GM12865 (cell line): ENCODE data around the gene TEAD2.

Experiments
- DNase-seq: peaks from one replicate; pipeline ENCODE4 v3.0.0; 2010; ENCODE audit warnings: low read depth
- H3K4me3 ChIP-seq: 2 replicates; pipeline ENCODE4 v1.5.1; 2011; ENCODE audit warnings: mild to moderate bottlenecking, low read depth, low read length, control low read depth
- CTCF ChIP-seq: IDR thresholded peaks from 2 replicates; pipeline ENCODE4 v1.5.1; 2011; ENCODE audit warnings: low read length, control low read depth, low read depth, inconsistent platforms; ENCODE audit not compliant: insufficient read depth; ENCODE audit errors: missing control alignments

Gene TEAD2

GRCh38 chr19:49359851-49360820 is 2.1 kb downstream of the TEAD2 start:
- no peak overlapping the region for H3K4me3 ChIP-seq
- no peak for DNase-seq
- TF ChIP-seq CTCF, result no peak

DNA sequence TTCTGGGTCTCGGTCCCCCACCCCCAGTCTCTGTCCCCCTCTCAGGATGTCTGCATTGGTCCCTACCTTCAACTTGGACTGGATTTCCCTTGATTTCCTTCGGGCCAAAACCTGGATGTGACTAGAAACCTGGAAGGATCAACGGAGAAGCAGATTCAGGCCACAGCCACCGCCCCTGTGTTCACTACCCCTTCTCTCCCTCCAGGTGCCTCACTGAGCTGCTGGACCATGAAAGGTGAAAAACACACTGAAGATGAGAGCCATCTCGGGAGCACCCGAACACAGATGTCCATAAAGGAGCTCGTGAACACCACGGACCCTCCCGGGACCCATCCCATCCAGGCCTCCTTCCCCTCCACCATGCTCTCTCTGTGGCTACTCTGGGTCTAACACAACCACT is 5.0 kb downstream of the TEAD2 start:
- no peak for DNase-seq
- no peak overlapping the region for H3K4me3 ChIP-seq
- no peak for TF ChIP-seq CTCF

GRCh38 chr19:49356382-49356781 is 5.8 kb downstream of the TEAD2 start:
- no peak for DNase-seq
- TF ChIP-seq CTCF, result no peak
- H3K4me3 ChIP-seq, result no peak overlapping the region

DNA sequence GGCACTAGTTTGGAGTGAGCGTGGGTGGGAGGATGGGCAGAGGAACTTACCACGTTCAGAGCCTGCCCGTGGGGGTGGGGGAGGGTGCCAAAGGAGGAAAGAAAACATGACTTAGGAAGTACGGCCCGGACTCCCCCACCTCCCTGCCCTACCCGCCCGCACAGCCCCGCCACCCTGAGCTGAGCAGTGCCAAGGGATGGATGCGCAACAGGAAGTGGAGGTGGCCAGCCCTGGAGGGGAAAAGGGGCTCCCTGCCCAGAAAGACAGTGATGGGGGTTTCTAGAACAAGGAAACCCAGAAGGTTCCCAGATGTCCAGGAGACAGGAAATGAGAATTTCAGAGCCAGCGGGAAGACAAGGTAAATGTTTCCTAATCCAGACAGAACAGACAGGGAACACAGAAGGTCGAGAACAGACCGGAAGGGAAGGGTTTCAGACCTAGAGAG is 6.3 kb downstream of the TEAD2 start:
- no peak for DNase-seq
- no peak for TF ChIP-seq CTCF
- H3K4me3 ChIP-seq, result no peak overlapping the region

DNA sequence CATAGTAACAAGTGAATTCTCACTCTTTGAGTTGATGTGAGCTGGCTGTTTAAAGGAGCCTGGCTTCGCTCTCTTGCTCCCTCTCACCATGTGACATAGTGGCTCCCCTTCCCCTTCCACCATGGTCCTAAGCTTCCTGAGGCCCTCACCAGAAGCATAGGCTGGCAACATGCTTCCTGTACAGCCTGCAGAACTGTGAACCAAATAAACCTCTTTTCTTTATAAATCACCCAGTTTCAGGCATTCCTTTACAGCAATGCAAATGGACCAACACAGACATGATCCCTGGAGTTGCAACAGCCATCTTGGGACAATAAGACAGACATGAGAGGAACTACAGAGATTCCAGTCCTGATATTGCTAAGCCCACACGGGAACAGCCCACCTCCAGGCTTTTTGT is 12.6 kb downstream of the TEAD2 start:
- no peak for DNase-seq
- no peak for TF ChIP-seq CTCF
- no peak overlapping the region for H3K4me3 ChIP-seq

- no peak overlapping the region for H3K4me3 ChIP-seq
These were observed 13.7 kb downstream of the TEAD2 start for GRCh38 chr19:49348305-49349189.

More at GRCh38 chr19:49348305-49349189, 13.7 kb downstream of the TEAD2 start:
- TF ChIP-seq CTCF, result no peak
- no peak for DNase-seq
